ENCODE data around the gene RASL11A.
"Not testable (repeated sequence)": the region's sequence is repeated elsewhere in the genome, so short reads cannot be mapped to it uniquely, and the experiment has no call there.

RASL11A gene

GRCh38 chr13:27296496-27296895 lies 25.9 kb downstream of the RASL11A start:
- no peaks in the 10 kb centered on the region for H3K4me1 ChIP-seq (ENCODE audit: control insufficient read depth, insufficient read depth, low read length)
- WGBS, 2 experiments: 85 to 86% methylated on average over 8 of the region's 8 CpGs
- no peak overlapping the region for H3K27ac ChIP-seq (ENCODE audit: insufficient read depth, low read depth, low read length, poor library complexity, severe bottlenecking)
- no peaks in the 10 kb centered on the region for H3K9me3 ChIP-seq (ENCODE audit: control insufficient read depth, low read length)
- H3K27me3 ChIP-seq (ENCODE audit: control insufficient read depth, insufficient read depth, low read length, poor library complexity, severe bottlenecking): no peaks in the 10 kb centered on the region
- H3K4me3 ChIP-seq (ENCODE audit: insufficient read depth, low read depth, low read length): no peak overlapping the region
- no peaks in the 10 kb centered on the region for H3K36me3 ChIP-seq (ENCODE audit: control insufficient read depth, insufficient read depth, low read length)

GRCh38 chr13:27298849-27299248 lies 28.2 kb downstream of the RASL11A start:
- Histone ChIP-seq H3K27me3 (ENCODE audit: control insufficient read depth, insufficient read depth, low read length, poor library complexity, severe bottlenecking) (no peaks in the 10 kb centered on the region), H3K4me3 (ENCODE audit: insufficient read depth, low read depth, low read length) (no peak overlapping the region), H3K27ac (ENCODE audit: insufficient read depth, low read depth, low read length, poor library complexity, severe bottlenecking) (no peak overlapping the region), H3K9me3 (ENCODE audit: control insufficient read depth, low read length) (no peaks in the 10 kb centered on the region), H3K4me1 (ENCODE audit: control insufficient read depth, insufficient read depth, low read length) (no peaks in the 10 kb centered on the region), H3K36me3 (ENCODE audit: control insufficient read depth, insufficient read depth, low read length) (no peaks in the 10 kb centered on the region)
- 86% methylated on average over 5 of the region's 5 CpGs for WGBS, 2 experiments

GRCh38 chr13:27300406-27300805 lies 29.8 kb downstream of the RASL11A start:
- not testable (repeated sequence) for H3K4me1 ChIP-seq (ENCODE audit: control insufficient read depth, insufficient read depth, low read length); H3K4me3 ChIP-seq (ENCODE audit: insufficient read depth, low read depth, low read length); H3K27ac ChIP-seq (ENCODE audit: insufficient read depth, low read depth, low read length, poor library complexity, severe bottlenecking); H3K36me3 ChIP-seq (ENCODE audit: control insufficient read depth, insufficient read depth, low read length); H3K9me3 ChIP-seq (ENCODE audit: control insufficient read depth, low read length); H3K27me3 ChIP-seq (ENCODE audit: control insufficient read depth, insufficient read depth, low read length, poor library complexity, severe bottlenecking)
- 95 to 96% methylated on average over 7 of the region's 7 CpGs for WGBS, 2 experiments

- 95% methylated on average over 6 of the region's 6 CpGs for WGBS, 2 experiments
- H3K27me3 ChIP-seq (ENCODE audit: control insufficient read depth, insufficient read depth, low read length, poor library complexity, severe bottlenecking): no peaks in the 10 kb centered on the region
- no peaks in the 10 kb centered on the region for H3K4me1 ChIP-seq (ENCODE audit: control insufficient read depth, insufficient read depth, low read length)
- no peak overlapping the region for H3K27ac ChIP-seq (ENCODE audit: insufficient read depth, low read depth, low read length, poor library complexity, severe bottlenecking)
- H3K4me3 ChIP-seq (ENCODE audit: insufficient read depth, low read depth, low read length): no peak overlapping the region
- H3K9me3 ChIP-seq (ENCODE audit: control insufficient read depth, low read length): no peaks in the 10 kb centered on the region
- H3K36me3 ChIP-seq (ENCODE audit: control insufficient read depth, insufficient read depth, low read length): no peaks in the 10 kb centered on the region
Observed at GRCh38 chr13:27300941-27301586, 30.4 kb downstream of the RASL11A start.

- H3K27ac ChIP-seq (ENCODE audit: insufficient read depth, low read depth, low read length, poor library complexity, severe bottlenecking): no peak overlapping the region
- WGBS, 2 experiments: 64 to 67% methylated on average over 4 of the region's 4 CpGs
- no peaks in the 10 kb centered on the region for H3K9me3 ChIP-seq (ENCODE audit: control insufficient read depth, low read length)
- H3K4me1 ChIP-seq (ENCODE audit: control insufficient read depth, insufficient read depth, low read length): no peaks in the 10 kb centered on the region
- H3K36me3 ChIP-seq (ENCODE audit: control insufficient read depth, insufficient read depth, low read length): no peaks in the 10 kb centered on the region
- H3K27me3 ChIP-seq (ENCODE audit: control insufficient read depth, insufficient read depth, low read length, poor library complexity, severe bottlenecking): no peaks in the 10 kb centered on the region
- no peak overlapping the region for H3K4me3 ChIP-seq (ENCODE audit: insufficient read depth, low read depth, low read length)
Observed at GRCh38 chr13:27302643-27303262, 32.1 kb downstream of the RASL11A start.

GRCh38 chr13:27304099-27304498 lies 33.5 kb downstream of the RASL11A start:
- Histone ChIP-seq H3K27me3 (ENCODE audit: control insufficient read depth, insufficient read depth, low read length, poor library complexity, severe bottlenecking) (no peaks in the 10 kb centered on the region), H3K27ac (ENCODE audit: insufficient read depth, low read depth, low read length, poor library complexity, severe bottlenecking) (no peak overlapping the region), H3K4me1 (ENCODE audit: control insufficient read depth, insufficient read depth, low read length) (no peaks in the 10 kb centered on the region), H3K4me3 (ENCODE audit: insufficient read depth, low read depth, low read length) (no peak overlapping the region), H3K36me3 (ENCODE audit: control insufficient read depth, insufficient read depth, low read length) (no peaks in the 10 kb centered on the region), H3K9me3 (ENCODE audit: control insufficient read depth, low read length) (no peaks in the 10 kb centered on the region)
- WGBS, 2 experiments: 89 to 91% methylated on average over 4 of the region's 4 CpGs

GRCh38 chr13:27304611-27305010 lies 34.0 kb downstream of the RASL11A start:
- H3K27me3 ChIP-seq (ENCODE audit: control insufficient read depth, insufficient read depth, low read length, poor library complexity, severe bottlenecking): no peaks in the 10 kb centered on the region
- no peaks in the 10 kb centered on the region for H3K4me1 ChIP-seq (ENCODE audit: control insufficient read depth, insufficient read depth, low read length)
- 84 to 87% methylated on average over 2 of the region's 2 CpGs for WGBS, 2 experiments
- H3K4me3 ChIP-seq (ENCODE audit: insufficient read depth, low read depth, low read length): no peak overlapping the region
- H3K27ac ChIP-seq (ENCODE audit: insufficient read depth, low read depth, low read length, poor library complexity, severe bottlenecking): no peak overlapping the region
- H3K9me3 ChIP-seq (ENCODE audit: control insufficient read depth, low read length): no peaks in the 10 kb centered on the region
- no peaks in the 10 kb centered on the region for H3K36me3 ChIP-seq (ENCODE audit: control insufficient read depth, insufficient read depth, low read length)

GRCh38 chr13:27306364-27306763 lies 35.7 kb downstream of the RASL11A start:
- WGBS, 2 experiments: 94 to 98% methylated on average over 4 to 5 of the region's 5 CpGs

GRCh38 chr13:27308941-27309340 lies 38.3 kb downstream of the RASL11A start:
- H3K36me3 ChIP-seq (ENCODE audit: control insufficient read depth, insufficient read depth, low read length): no peaks in the 10 kb centered on the region
- H3K4me1 ChIP-seq (ENCODE audit: control insufficient read depth, insufficient read depth, low read length): no peaks in the 10 kb centered on the region
- H3K27me3 ChIP-seq (ENCODE audit: control insufficient read depth, insufficient read depth, low read length, poor library complexity, severe bottlenecking): no peaks in the 10 kb centered on the region
- H3K9me3 ChIP-seq (ENCODE audit: control insufficient read depth, low read length): no peaks in the 10 kb centered on the region
- H3K27ac ChIP-seq (ENCODE audit: insufficient read depth, low read depth, low read length, poor library complexity, severe bottlenecking): no peak overlapping the region
- H3K4me3 ChIP-seq (ENCODE audit: insufficient read depth, low read depth, low read length): no peak overlapping the region
- WGBS, 2 experiments: 87 to 91% methylated on average over 19 of the region's 19 CpGs

More at GRCh38 chr13:27306364-27306763, 35.7 kb downstream of the RASL11A start:
- no peak overlapping the region for H3K27ac ChIP-seq (ENCODE audit: insufficient read depth, low read depth, low read length, poor library complexity, severe bottlenecking)
- H3K4me1 ChIP-seq (ENCODE audit: control insufficient read depth, insufficient read depth, low read length): no peaks in the 10 kb centered on the region
- no peaks in the 10 kb centered on the region for H3K36me3 ChIP-seq (ENCODE audit: control insufficient read depth, insufficient read depth, low read length)
- no peak overlapping the region for H3K4me3 ChIP-seq (ENCODE audit: insufficient read depth, low read depth, low read length)
- no peaks in the 10 kb centered on the region for H3K27me3 ChIP-seq (ENCODE audit: control insufficient read depth, insufficient read depth, low read length, poor library complexity, severe bottlenecking)
- H3K9me3 ChIP-seq (ENCODE audit: control insufficient read depth, low read length): no peaks in the 10 kb centered on the region

GRCh38 chr13:27309401-27309958 lies 38.9 kb downstream of the RASL11A start:
- WGBS, 2 experiments: 78 to 82% methylated on average over 6 to 7 of the region's 7 CpGs
- H3K27ac ChIP-seq (ENCODE audit: insufficient read depth, low read depth, low read length, poor library complexity, severe bottlenecking): no peak overlapping the region
- no peaks in the 10 kb centered on the region for H3K9me3 ChIP-seq (ENCODE audit: control insufficient read depth, low read length)
- H3K27me3 ChIP-seq (ENCODE audit: control insufficient read depth, insufficient read depth, low read length, poor library complexity, severe bottlenecking): no peaks in the 10 kb centered on the region
- no peaks in the 10 kb centered on the region for H3K36me3 ChIP-seq (ENCODE audit: control insufficient read depth, insufficient read depth, low read length)
- no peaks in the 10 kb centered on the region for H3K4me1 ChIP-seq (ENCODE audit: control insufficient read depth, insufficient read depth, low read length)
- no peak overlapping the region for H3K4me3 ChIP-seq (ENCODE audit: insufficient read depth, low read depth, low read length)

Data from ectodermal cell (in vitro differentiated cells).